Activated naive CD8-positive, alpha-beta T cell treated with anti-CD3 and anti-CD28 coated beads, Interleukin-2, amount 10 ng/mL, durations not matched to agents 7 days and 5 days (primary cell): ENCODE measurements around the gene CD3E. TPM values are rescaled to one million over a fixed set of nuclear protein-coding genes. Genes with fewer than 3 reads are reported as not detected.
"Not testable (repeated sequence)": the region's sequence is repeated elsewhere in the genome, so short reads cannot be mapped to it uniquely, and the experiment has no call there.

Experiments used
- ATAC-seq: fragments of 150-1000 bp; cut with Tn5 transposase; one replicate; pipeline ENCODE4 v1.10.0; 2021; ENCODE audit warnings: low read depth, moderate library complexity
- POLR2A ChIA-PET: fragments of 350-600 bp; sonication (Branson Sonifier 250); formaldehyde crosslinking; loops from one replicate; lab custom pipeline; 2021; ENCODE audit warnings: antibody characterized with exemption; lab: Charles Lee
- DNase-seq: peaks from one replicate; pipeline ENCODE4 v3.0.0; 2021
- H3K27ac Mint-ChIP-seq: one replicate; pipeline ENCODE4 v1.8.0; 2022; ENCODE audit warnings: mild to moderate bottlenecking, mixed read lengths
- H3K27me3 Mint-ChIP-seq: one replicate; pipeline ENCODE4 v1.8.0; 2022; ENCODE audit warnings: mild to moderate bottlenecking, moderate library complexity, mixed read lengths
- H3K36me3 Mint-ChIP-seq: one replicate; pipeline ENCODE4 v1.8.0; 2021; ENCODE audit warnings: mild to moderate bottlenecking, mixed read lengths
- H3K4me1 Mint-ChIP-seq: one replicate; pipeline ENCODE4 v1.8.0; 2021; ENCODE audit warnings: mixed read lengths
- H3K4me3 Mint-ChIP-seq: one replicate; pipeline ENCODE4 v1.8.0; 2022; ENCODE audit warnings: mild to moderate bottlenecking, moderate library complexity, mixed read lengths
- H3K9me3 Mint-ChIP-seq: one replicate; pipeline ENCODE4 v1.8.0; 2021; ENCODE audit warnings: mixed read lengths
- total RNA-seq, 2 experiments: library from RNA; stranded (reverse); gene quantifications; one replicate each; pipeline ENCODE4 v1.2.3, GENCODE V29; 2021

The CD3E gene
- total RNA-seq, 2 experiments from 2014 or later, result 607 to 630 TPM

- POLR2A ChIA-PET, result interaction anchor here (0.6 to 1.8 kb wide), 6 partner anchors 9 to 111 kb away, joined by 3 to 16 read pairs (median 4); partner anchors contain the start of genes CD3D, CD3E, JAML and UBE4A
- DNase-seq (no peak), ATAC-seq (peak; percentile 69)
- no peaks in the 10 kb centered on the region for H3K36me3 Mint-ChIP-seq
- peaks cover 2% of the 10 kb centered on the region for H3K27me3 Mint-ChIP-seq
- no peak overlapping the region for H3K4me3 Mint-ChIP-seq
- peaks cover 21% of the 10 kb centered on the region for H3K4me1 Mint-ChIP-seq
- no peaks in the 10 kb centered on the region for H3K9me3 Mint-ChIP-seq
- peak overlapping the region; percentile 62 for H3K27ac Mint-ChIP-seq
These were observed 8.6 kb upstream of the CD3E start for GRCh38 chr11:118295815-118296454.

GRCh38 chr11:118301600-118302195, 2.8 kb upstream of the CD3E start:
- Mint-ChIP-seq H3K27ac (no peak overlapping the region), H3K9me3 (no peaks in the 10 kb centered on the region), H3K27me3 (no peaks in the 10 kb centered on the region), H3K4me3 (no peak overlapping the region), H3K36me3 (peaks cover 16% of the 10 kb centered on the region), H3K4me1 (peaks cover 31% of the 10 kb centered on the region)
- ATAC-seq, result no peak
- POLR2A ChIA-PET, result interaction anchor here (0.5 to 1.5 kb wide), 2 partner anchors 17 to 801 kb away, joined by 4 read pairs; no protein-coding TSS in a partner anchor
- DNase-seq, result no peak

GRCh38 chr11:118304227-118304567, 333 bp upstream of the CD3E start:
- Mint-ChIP-seq H3K36me3 (peaks cover 36% of the 10 kb centered on the region), H3K27ac (peak overlapping the region; percentile 99), H3K27me3 (no peaks in the 10 kb centered on the region), H3K4me1 (peaks cover 50% of the 10 kb centered on the region), H3K4me3 (peak overlapping the region; percentile 96), H3K9me3 (no peaks in the 10 kb centered on the region)
- POLR2A ChIA-PET, result interaction anchor here (0.7 to 4.4 kb wide), 15 partner anchors 8 to 109 kb away, joined by 3 to 26 read pairs (median 6); partner anchors contain the start of genes JAML, MPZL2, MPZL3 and UBE4A
- DNase-seq, result no peak
- peak; percentile 64 for ATAC-seq

- POLR2A ChIA-PET, result interaction anchor here (1.0 to 4.4 kb wide), 7 partner anchors 8 to 133 kb away, joined by 3 to 26 read pairs (median 6); partner anchors contain the start of genes MPZL2 and UBE4A
- no peaks in the 10 kb centered on the region for H3K9me3 Mint-ChIP-seq
- H3K36me3 Mint-ChIP-seq, result peaks cover 47% of the 10 kb centered on the region
- peak overlapping the region; percentile 96 for H3K4me3 Mint-ChIP-seq
- H3K4me1 Mint-ChIP-seq, result peaks cover 57% of the 10 kb centered on the region
- ATAC-seq (peak; percentile 8), DNase-seq (no peak)
- H3K27ac Mint-ChIP-seq, result peak overlapping the region; percentile 99
- no peaks in the 10 kb centered on the region for H3K27me3 Mint-ChIP-seq
These were observed 1.2 kb downstream of the CD3E start for GRCh38 chr11:118305726-118306125.

GRCh38 chr11:118306556-118306955, 2.0 kb downstream of the CD3E start:
- Mint-ChIP-seq H3K27ac (peak overlapping the region; percentile 99), H3K9me3 (no peaks in the 10 kb centered on the region), H3K27me3 (no peaks in the 10 kb centered on the region), H3K4me3 (peak overlapping the region; percentile 96), H3K36me3 (peaks cover 51% of the 10 kb centered on the region), H3K4me1 (peaks cover 66% of the 10 kb centered on the region)
- DNase-seq (no peak), ATAC-seq (peak; percentile 13)
- POLR2A ChIA-PET, result interaction anchor here (2.0 to 4.4 kb wide), 2 partner anchors 53 to 80 kb away, joined by 6 to 26 read pairs; partner anchors contain the start of gene UBE4A

GRCh38 chr11:118308995-118309528, 4.5 kb downstream of the CD3E start:
- not testable (repeated sequence) for H3K27me3 Mint-ChIP-seq, ATAC-seq, H3K9me3 Mint-ChIP-seq, DNase-seq
- Mint-ChIP-seq H3K36me3 (peaks cover 62% of the 10 kb centered on the region), H3K4me1 (peaks cover 66% of the 10 kb centered on the region), H3K4me3 (peak overlapping the region; percentile 96), H3K27ac (peak overlapping the region; percentile 27)
- POLR2A ChIA-PET, result interaction anchor here (1.0 to 1.6 kb wide), 2 partner anchors 50 to 51 kb away, joined by 3 to 5 read pairs; partner anchors contain the start of gene UBE4A

- Mint-ChIP-seq H3K36me3 (peaks cover 63% of the 10 kb centered on the region), H3K9me3 (no peaks in the 10 kb centered on the region), H3K27ac (peak overlapping the region; percentile 43), H3K4me3 (peak overlapping the region; percentile 22), H3K27me3 (no peaks in the 10 kb centered on the region), H3K4me1 (peaks cover 71% of the 10 kb centered on the region)
- POLR2A ChIA-PET, result interaction anchor here (0.9 to 1.4 kb wide), 3 partner anchors 49 to 112 kb away, joined by 3 to 4 read pairs (median 3); partner anchors contain the start of genes JAML and UBE4A
- no peak for ATAC-seq
- no peak for DNase-seq
These were observed 5.7 kb downstream of the CD3E start for GRCh38 chr11:118310271-118310670.

GRCh38 chr11:118310781-118311485, 6.4 kb downstream of the CD3E start:
- no peak for ATAC-seq
- Mint-ChIP-seq H3K27ac (peak overlapping the region; percentile 56), H3K4me3 (peak overlapping the region; percentile 30), H3K36me3 (peaks cover 64% of the 10 kb centered on the region), H3K27me3 (no peaks in the 10 kb centered on the region), H3K4me1 (peaks cover 75% of the 10 kb centered on the region), H3K9me3 (no peaks in the 10 kb centered on the region)
- POLR2A ChIA-PET, result interaction anchor here (0.9 to 1.4 kb wide), 2 partner anchors 86 to 112 kb away, joined by 3 to 4 read pairs; partner anchors contain the start of gene JAML
- DNase-seq, result no peak

- ATAC-seq, result peak; percentile 23
- H3K4me1 Mint-ChIP-seq, result peaks cover 79% of the 10 kb centered on the region
- no peak for DNase-seq
- POLR2A ChIA-PET, result interaction anchor here (0.6 to 1.4 kb wide), 2 partner anchors 21 to 113 kb away, joined by 4 read pairs; no protein-coding TSS in a partner anchor
- H3K36me3 Mint-ChIP-seq, result peaks cover 60% of the 10 kb centered on the region
- H3K27ac Mint-ChIP-seq, result peak overlapping the region; percentile 56
- no peaks in the 10 kb centered on the region for H3K9me3 Mint-ChIP-seq
- no peaks in the 10 kb centered on the region for H3K27me3 Mint-ChIP-seq
- no peak overlapping the region for H3K4me3 Mint-ChIP-seq
These were observed 7.0 kb downstream of the CD3E start for GRCh38 chr11:118311518-118311917.

- Mint-ChIP-seq H3K4me1 (peaks cover 77% of the 10 kb centered on the region), H3K9me3 (no peaks in the 10 kb centered on the region), H3K27me3 (no peaks in the 10 kb centered on the region), H3K36me3 (peaks cover 56% of the 10 kb centered on the region), H3K27ac (peak overlapping the region; percentile 56), H3K4me3 (peak overlapping the region; percentile 3)
- POLR2A ChIA-PET, result interaction anchor here (0.6 kb wide), 1 partner anchor 20 kb away, joined by 4 read pairs; no protein-coding TSS in a partner anchor
- no peak for DNase-seq
- ATAC-seq, result no peak
These were observed 7.8 kb downstream of the CD3E start for GRCh38 chr11:118312328-118312727.

- DNase-seq (no peak), ATAC-seq (no peak)
- Mint-ChIP-seq H3K27me3 (no peaks in the 10 kb centered on the region), H3K27ac (no peak overlapping the region), H3K4me3 (no peak overlapping the region), H3K36me3 (peaks cover 51% of the 10 kb centered on the region), H3K9me3 (no peaks in the 10 kb centered on the region), H3K4me1 (peaks cover 76% of the 10 kb centered on the region)
- POLR2A ChIA-PET, result interaction anchor here (1.4 kb wide), 2 partner anchors 8 to 14 kb away, joined by 3 to 9 read pairs; partner anchors contain the start of gene CD3E
These were observed 8.7 kb downstream of the CD3E start for GRCh38 chr11:118313242-118313641.

GRCh38 chr11:118314988-118315411, 10.5 kb downstream of the CD3E start:
- Mint-ChIP-seq H3K27ac (peak overlapping the region; percentile 96), H3K4me3 (peak overlapping the region; percentile 75), H3K27me3 (no peaks in the 10 kb centered on the region), H3K9me3 (no peaks in the 10 kb centered on the region), H3K4me1 (peaks cover 79% of the 10 kb centered on the region), H3K36me3 (peaks cover 38% of the 10 kb centered on the region)
- ATAC-seq (no peak), DNase-seq (no peak)
- POLR2A ChIA-PET, result no interaction called here
